ENCODE data around the gene IFT80.

IFT80 gene

GRCh38 chr3:160340351-160340750 lies 58.7 kb downstream of the IFT80 start:
- Histone ChIP-seq H4K20me1 (ENCODE audit: control insufficient read depth, insufficient read depth, low read depth, low read length) (no peaks in the 10 kb centered on the region), H3K4me3 (ENCODE audit: low read length) (no peak overlapping the region), H3K9me3 (ENCODE audit: control insufficient read depth, insufficient read depth, low read length) (no peaks in the 10 kb centered on the region), H3K4me2 (ENCODE audit: low read length) (no peak overlapping the region), H3F3A (ENCODE audit: control insufficient read depth, insufficient read depth) (no peaks in the 10 kb centered on the region), H3K79me2 (ENCODE audit: control insufficient read depth, low read length) (no peaks in the 10 kb centered on the region), H3K36me3 (ENCODE audit: control insufficient read depth, low read length) (0 out of 2 replicates have a peak, but pooled peaks cover 3% of the 10 kb centered on the region), H3K9me2 (replicated peaks; ENCODE audit: control insufficient read depth, low read length) (no peaks in the 10 kb centered on the region), H3K4me1 (ENCODE audit: control insufficient read depth, low read length) (no peaks in the 10 kb centered on the region), H3K27me3 (ENCODE audit: control insufficient read depth, low read length) (no peaks in the 10 kb centered on the region), H3K27ac (ENCODE audit: low read depth, low read length) (no peak overlapping the region)
- TF ChIP-seq EZH2phosphoT487 (IDR thresholded peaks at IDR 0.05; ENCODE audit: borderline replicate concordance, low read length) = no peak
- TF ChIP-seq CTCF (IDR thresholded peaks at IDR 0.05; ENCODE audit: low read depth, low read length, poor library complexity, severe bottlenecking) = no peak

DNA sequence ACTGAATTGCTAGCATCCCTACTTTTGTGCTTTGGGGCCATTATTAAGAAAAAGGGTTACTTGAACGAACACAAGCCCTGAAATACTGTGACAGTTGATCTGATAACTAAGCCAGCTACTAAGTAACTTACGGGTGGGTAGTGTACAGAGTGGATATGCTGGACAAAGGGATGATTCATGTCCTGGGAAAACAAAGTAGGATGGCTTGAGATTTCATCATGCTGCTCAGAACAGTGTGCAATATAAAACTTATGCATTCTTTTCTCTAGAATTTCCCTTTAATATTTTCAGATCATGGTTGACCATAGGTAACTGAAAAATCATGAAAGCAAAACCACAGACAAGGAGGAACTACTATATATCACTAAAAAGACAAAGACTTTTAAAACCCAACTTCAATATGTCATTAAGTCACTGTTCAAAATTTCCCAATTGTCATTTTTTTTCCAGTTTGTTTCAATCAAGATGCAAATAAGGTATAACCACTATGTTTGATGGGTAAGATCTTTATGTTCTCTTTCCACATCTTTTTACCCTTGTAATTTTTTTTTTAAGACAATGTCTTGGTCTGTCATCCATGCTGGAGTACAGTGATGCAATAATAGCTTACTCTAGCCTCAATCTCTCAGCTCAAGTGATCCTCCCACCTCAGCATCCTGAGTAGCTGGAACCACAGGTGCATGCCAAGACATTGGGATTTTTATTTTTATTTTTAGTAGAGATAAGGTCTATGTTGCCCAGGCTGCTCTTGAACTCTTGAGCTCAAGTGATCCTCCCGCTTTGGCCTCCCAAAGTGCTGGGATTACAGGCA lies 67.7 kb downstream of the IFT80 start:
- no peaks in the 10 kb centered on the region for H3K79me2 ChIP-seq (ENCODE audit: control insufficient read depth, low read length)
- H3F3A ChIP-seq (ENCODE audit: control insufficient read depth, insufficient read depth) = no peaks in the 10 kb centered on the region
- H3K4me2 ChIP-seq (ENCODE audit: low read length) = no peak overlapping the region
- H3K27ac ChIP-seq (ENCODE audit: low read depth, low read length) = no peak overlapping the region
- H3K36me3 ChIP-seq (ENCODE audit: control insufficient read depth, low read length) = no peaks in the 10 kb centered on the region
- H3K9me3 ChIP-seq (ENCODE audit: control insufficient read depth, insufficient read depth, low read length) = no peaks in the 10 kb centered on the region
- TF ChIP-seq CTCF (IDR thresholded peaks at IDR 0.05; ENCODE audit: low read depth, low read length, poor library complexity, severe bottlenecking) (no peak), EZH2phosphoT487 (IDR thresholded peaks at IDR 0.05; ENCODE audit: borderline replicate concordance, low read length) (no peak)
- H3K9me2 ChIP-seq (replicated peaks; ENCODE audit: control insufficient read depth, low read length) = no peaks in the 10 kb centered on the region
- H3K4me1 ChIP-seq (ENCODE audit: control insufficient read depth, low read length) = no peaks in the 10 kb centered on the region
- no peak overlapping the region for H3K4me3 ChIP-seq (ENCODE audit: low read length)
- H3K27me3 ChIP-seq (ENCODE audit: control insufficient read depth, low read length) = no peaks in the 10 kb centered on the region
- no peaks in the 10 kb centered on the region for H4K20me1 ChIP-seq (ENCODE audit: control insufficient read depth, insufficient read depth, low read depth, low read length)

GRCh38 chr3:160330690-160331089 lies 68.3 kb downstream of the IFT80 start:
- Histone ChIP-seq H3K9me2 (replicated peaks; ENCODE audit: control insufficient read depth, low read length) (no peaks in the 10 kb centered on the region), H3F3A (ENCODE audit: control insufficient read depth, insufficient read depth) (no peaks in the 10 kb centered on the region), H3K27me3 (ENCODE audit: control insufficient read depth, low read length) (no peaks in the 10 kb centered on the region), H3K27ac (ENCODE audit: low read depth, low read length) (no peak overlapping the region), H3K4me2 (ENCODE audit: low read length) (no peak overlapping the region), H3K36me3 (ENCODE audit: control insufficient read depth, low read length) (no peaks in the 10 kb centered on the region), H4K20me1 (ENCODE audit: control insufficient read depth, insufficient read depth, low read depth, low read length) (no peaks in the 10 kb centered on the region), H3K4me1 (ENCODE audit: control insufficient read depth, low read length) (no peaks in the 10 kb centered on the region), H3K9me3 (ENCODE audit: control insufficient read depth, insufficient read depth, low read length) (no peaks in the 10 kb centered on the region), H3K79me2 (ENCODE audit: control insufficient read depth, low read length) (no peaks in the 10 kb centered on the region), H3K4me3 (ENCODE audit: low read length) (no peak overlapping the region)
- TF ChIP-seq CTCF (IDR thresholded peaks at IDR 0.05; ENCODE audit: low read depth, low read length, poor library complexity, severe bottlenecking) (no peak), EZH2phosphoT487 (IDR thresholded peaks at IDR 0.05; ENCODE audit: borderline replicate concordance, low read length) (no peak)
